ENCODE measurements around the gene RLN3.
A peak's percentile ranks its signal among the peaks of the same experiment; 100 is the strongest.

The RLN3 gene

GRCh38 chr19:14055396-14055795, 27.4 kb downstream of the RLN3 start:
- DNase-seq: no peak

GRCh38 chr19:14056069-14056666, 28.2 kb downstream of the RLN3 start:
- DNase-seq: no peak

- DNase-seq: no peak
Observed at GRCh38 chr19:14056741-14057356, 28.9 kb downstream of the RLN3 start.

GRCh38 chr19:14058182-14059092, 30.5 kb downstream of the RLN3 start:
- no peak for DNase-seq

- no peak for DNase-seq
Observed at GRCh38 chr19:14059093-14059480, 31.1 kb downstream of the RLN3 start.

GRCh38 chr19:14059652-14060155, 31.8 kb downstream of the RLN3 start:
- DNase-seq: no peak

GRCh38 chr19:14061081-14061749, 33.3 kb downstream of the RLN3 start:
- no peak for DNase-seq

GRCh38 chr19:14061751-14062557, 34.0 kb downstream of the RLN3 start, which contains the start of gene PALM3:
PALM3 (minus strand) TSS chr19:14062076; CDS start chr19:14061980, 96 bp downstream.
- no peak for DNase-seq

- DNase-seq: no peak
Observed at GRCh38 chr19:14062558-14062855, 34.6 kb downstream of the RLN3 start.

- DNase-seq: no peak
Observed at GRCh38 chr19:14063105-14063504, 35.2 kb downstream of the RLN3 start.

- no peak for DNase-seq
Observed at GRCh38 chr19:14066134-14066533, 38.2 kb downstream of the RLN3 start.

- no peak for DNase-seq
Observed at GRCh38 chr19:14070268-14071050, 42.5 kb downstream of the RLN3 start.

- DNase-seq: no peak
Observed at GRCh38 chr19:14072535-14073260, 44.8 kb downstream of the RLN3 start, which contains the start of gene MISP3. MISP3 (plus strand) TSS chr19:14072786; CDS start chr19:14073310, 524 bp downstream.

- peak; percentile 34 for DNase-seq
Observed at GRCh38 chr19:14073261-14073924, 45.4 kb downstream of the RLN3 start.

- DNase-seq: no peak
Observed at GRCh38 chr19:14073925-14074838, 46.2 kb downstream of the RLN3 start.

- no peak for DNase-seq
Observed at GRCh38 chr19:14078411-14078810, 50.5 kb downstream of the RLN3 start.

Measured in KG1 (cell line).